Dendritic cell treated with granulocyte-macrophage colony-stimulating factor and Interleukin-4, amounts not matched to agents 40 ng/mL and 50 ng/mL, for 4 days (primary cell): ENCODE measurements around the gene HAVCR1.
A peak's percentile ranks its signal among the peaks of the same experiment; 100 is the strongest.

Experiments
- H3K27ac Mint-ChIP-seq: one replicate; pipeline ENCODE4 v1.8.0; 2022; ENCODE audit warnings: mild to moderate bottlenecking, mixed read lengths
- H3K27me3 Mint-ChIP-seq: one replicate; pipeline ENCODE4 v1.8.0; 2022; ENCODE audit warnings: mild to moderate bottlenecking, mixed read lengths
- H3K36me3 Mint-ChIP-seq: one replicate; pipeline ENCODE4 v1.8.0; 2022; ENCODE audit warnings: low read depth, mixed read lengths
- H3K4me1 Mint-ChIP-seq: one replicate; pipeline ENCODE4 v1.8.0; 2022; ENCODE audit warnings: low read depth, mixed read lengths
- H3K4me3 Mint-ChIP-seq: one replicate; pipeline ENCODE4 v1.8.0; 2022; ENCODE audit warnings: mild to moderate bottlenecking, moderate library complexity, mixed read lengths
- H3K9me3 Mint-ChIP-seq: one replicate; pipeline ENCODE4 v1.8.0; 2022; ENCODE audit warnings: mixed read lengths
- intact Hi-C: fragments of 100-400 bp; cut with micrococcal nuclease; formaldehyde crosslinking; loops from one replicate; pipeline ENCODE4 v1.15.0; 2022

The HAVCR1 gene

GRCh38 chr5:157059093-157059539 is at the start of gene HAVCR1:
HAVCR1 (minus strand) TSS chr5:157059116; CDS start chr5:157057943, 1,173 bp downstream.
- H3K9me3 Mint-ChIP-seq, result no peaks in the 10 kb centered on the region
- no peaks in the 10 kb centered on the region for H3K36me3 Mint-ChIP-seq
- H3K4me3 Mint-ChIP-seq, result no peak within 1 kb of the TSS
- H3K27ac Mint-ChIP-seq, result no peak within 1 kb of the TSS
- intact Hi-C loops, result no loop called here
- H3K27me3 Mint-ChIP-seq, result no peaks in the 10 kb centered on the region
- H3K4me1 Mint-ChIP-seq, result no peaks in the 10 kb centered on the region

GRCh38 chr5:157107508-157107907 is 48.6 kb upstream of the HAVCR1 start:
- Mint-ChIP-seq H3K36me3 (peaks cover 64% of the 10 kb centered on the region), H3K27me3 (no peaks in the 10 kb centered on the region), H3K9me3 (no peaks in the 10 kb centered on the region), H3K4me1 (peaks cover 42% of the 10 kb centered on the region), H3K4me3 (peak overlapping the region; percentile 92), H3K27ac (peak overlapping the region; percentile 96)
- intact Hi-C loops, result loop anchor here (2.0 kb wide), 2 partner anchors 25 to 35 kb away; partner anchors contain the start of gene MED7

- Mint-ChIP-seq H3K9me3 (no peaks in the 10 kb centered on the region), H3K27me3 (no peaks in the 10 kb centered on the region), H3K36me3 (peaks cover 70% of the 10 kb centered on the region), H3K4me3 (peak overlapping the region; percentile 92), H3K4me1 (peaks cover 41% of the 10 kb centered on the region), H3K27ac (peak overlapping the region; percentile 96)
- intact Hi-C loops, result loop anchor here (2.0 kb wide), 2 partner anchors 26 to 36 kb away; partner anchors contain the start of gene MED7
These were observed 47.9 kb upstream of the HAVCR1 start for GRCh38 chr5:157106630-157107461.

- H3K27me3 Mint-ChIP-seq, result no peaks in the 10 kb centered on the region
- no peak overlapping the region for H3K4me3 Mint-ChIP-seq
- H3K27ac Mint-ChIP-seq, result peak overlapping the region; percentile 39
- H3K4me1 Mint-ChIP-seq, result peaks cover 31% of the 10 kb centered on the region
- no peaks in the 10 kb centered on the region for H3K9me3 Mint-ChIP-seq
- peaks cover 98% of the 10 kb centered on the region for H3K36me3 Mint-ChIP-seq
- intact Hi-C loops, result no loop called here
These were observed 41.3 kb upstream of the HAVCR1 start for GRCh38 chr5:157100140-157100679.

GRCh38 chr5:157088342-157088990 is 29.6 kb upstream of the HAVCR1 start:
- peaks cover 90% of the 10 kb centered on the region for H3K36me3 Mint-ChIP-seq
- no peak overlapping the region for H3K4me3 Mint-ChIP-seq
- H3K4me1 Mint-ChIP-seq, result peaks cover 5% of the 10 kb centered on the region
- intact Hi-C loops, result no loop called here
- H3K27ac Mint-ChIP-seq, result no peak overlapping the region
- no peaks in the 10 kb centered on the region for H3K9me3 Mint-ChIP-seq
- H3K27me3 Mint-ChIP-seq, result no peaks in the 10 kb centered on the region

- Mint-ChIP-seq H3K4me1 (peaks cover 5% of the 10 kb centered on the region), H3K36me3 (peaks cover 96% of the 10 kb centered on the region), H3K27ac (no peak overlapping the region)
These were observed 27.9 kb upstream of the HAVCR1 start for GRCh38 chr5:157086751-157087359.

GRCh38 chr5:157085930-157086329 is 27.0 kb upstream of the HAVCR1 start:
- Mint-ChIP-seq H3K4me3 (no peak overlapping the region), H3K4me1 (no peaks in the 10 kb centered on the region), H3K27me3 (no peaks in the 10 kb centered on the region), H3K27ac (no peak overlapping the region), H3K36me3 (peaks cover 94% of the 10 kb centered on the region), H3K9me3 (no peaks in the 10 kb centered on the region)
- intact Hi-C loops, result no loop called here

More at GRCh38 chr5:157086751-157087359, 27.9 kb upstream of the HAVCR1 start:
- intact Hi-C loops, result no loop called here
- Mint-ChIP-seq H3K9me3 (no peaks in the 10 kb centered on the region), H3K4me3 (no peak overlapping the region), H3K27me3 (no peaks in the 10 kb centered on the region)

- Mint-ChIP-seq H3K27ac (no peak overlapping the region), H3K4me3 (no peak overlapping the region), H3K9me3 (no peaks in the 10 kb centered on the region), H3K4me1 (peaks cover 10% of the 10 kb centered on the region), H3K27me3 (no peaks in the 10 kb centered on the region), H3K36me3 (peaks cover 42% of the 10 kb centered on the region)
- intact Hi-C loops, result no loop called here
These were observed 21.4 kb upstream of the HAVCR1 start for GRCh38 chr5:157080286-157080685.

GRCh38 chr5:157076558-157076957 is 17.6 kb upstream of the HAVCR1 start:
- Mint-ChIP-seq H3K27ac (no peak overlapping the region), H3K4me3 (no peak overlapping the region), H3K27me3 (no peaks in the 10 kb centered on the region), H3K9me3 (no peaks in the 10 kb centered on the region), H3K36me3 (peaks cover 11% of the 10 kb centered on the region), H3K4me1 (peaks cover 22% of the 10 kb centered on the region)
- intact Hi-C loops, result no loop called here

- H3K4me3 Mint-ChIP-seq, result no peak overlapping the region
- H3K4me1 Mint-ChIP-seq, result peaks cover 22% of the 10 kb centered on the region
- H3K27me3 Mint-ChIP-seq, result no peaks in the 10 kb centered on the region
- H3K9me3 Mint-ChIP-seq, result no peaks in the 10 kb centered on the region
- intact Hi-C loops, result no loop called here
- H3K27ac Mint-ChIP-seq, result peak overlapping the region; percentile 1
- H3K36me3 Mint-ChIP-seq, result no peaks in the 10 kb centered on the region
These were observed 13.6 kb upstream of the HAVCR1 start for GRCh38 chr5:157072508-157072907.

GRCh38 chr5:157069949-157070348 is 11.0 kb upstream of the HAVCR1 start:
- no peaks in the 10 kb centered on the region for H3K9me3 Mint-ChIP-seq
- H3K4me1 Mint-ChIP-seq, result peaks cover 8% of the 10 kb centered on the region
- H3K27ac Mint-ChIP-seq, result no peak overlapping the region
- no peaks in the 10 kb centered on the region for H3K36me3 Mint-ChIP-seq
- no peak overlapping the region for H3K4me3 Mint-ChIP-seq
- H3K27me3 Mint-ChIP-seq, result no peaks in the 10 kb centered on the region
- intact Hi-C loops, result no loop called here

- Mint-ChIP-seq H3K27me3 (no peaks in the 10 kb centered on the region), H3K4me3 (no peak overlapping the region), H3K4me1 (no peaks in the 10 kb centered on the region), H3K9me3 (no peaks in the 10 kb centered on the region), H3K36me3 (no peaks in the 10 kb centered on the region), H3K27ac (no peak overlapping the region)
- intact Hi-C loops, result no loop called here
These were observed 9.9 kb upstream of the HAVCR1 start for GRCh38 chr5:157068785-157069184.

- no peak overlapping the region for H3K27ac Mint-ChIP-seq
- intact Hi-C loops, result no loop called here
- no peak overlapping the region for H3K4me3 Mint-ChIP-seq
- H3K4me1 Mint-ChIP-seq, result no peaks in the 10 kb centered on the region
- no peaks in the 10 kb centered on the region for H3K27me3 Mint-ChIP-seq
- no peaks in the 10 kb centered on the region for H3K9me3 Mint-ChIP-seq
- no peaks in the 10 kb centered on the region for H3K36me3 Mint-ChIP-seq
These were observed 9.4 kb upstream of the HAVCR1 start for GRCh38 chr5:157068339-157068738.

- no peaks in the 10 kb centered on the region for H3K9me3 Mint-ChIP-seq
- intact Hi-C loops, result no loop called here
These were observed 8.1 kb upstream of the HAVCR1 start for GRCh38 chr5:157067005-157067404.

More at GRCh38 chr5:157067005-157067404, 8.1 kb upstream of the HAVCR1 start:
- no peaks in the 10 kb centered on the region for H3K36me3 Mint-ChIP-seq
- H3K27me3 Mint-ChIP-seq, result no peaks in the 10 kb centered on the region
- no peak overlapping the region for H3K4me3 Mint-ChIP-seq
- no peaks in the 10 kb centered on the region for H3K4me1 Mint-ChIP-seq
- no peak overlapping the region for H3K27ac Mint-ChIP-seq
